GM19397 (cell line): ENCODE results near the gene VRTN.
"Not testable (repeated sequence)": the region's sequence is repeated elsewhere in the genome, so short reads cannot be mapped to it uniquely, and the experiment has no call there.

Experiments used
- ATAC-seq: cut with Tn5 transposase; IDR thresholded peaks from one replicate; pipeline ENCODE4 v1.9.1; 2021; ENCODE audit warnings: mild to moderate bottlenecking, moderate library complexity; ENCODE audit not compliant: unreplicated experiment

Gene VRTN

GRCh38 chr14:74348735-74349463 is 628 bp downstream of the VRTN start:
- no peak for ATAC-seq

GRCh38 chr14:74349757-74350156 is 1.5 kb downstream of the VRTN start:
- ATAC-seq = no peak

GRCh38 chr14:74350211-74350927 is 2.1 kb downstream of the VRTN start:
- no peak for ATAC-seq

DNA sequence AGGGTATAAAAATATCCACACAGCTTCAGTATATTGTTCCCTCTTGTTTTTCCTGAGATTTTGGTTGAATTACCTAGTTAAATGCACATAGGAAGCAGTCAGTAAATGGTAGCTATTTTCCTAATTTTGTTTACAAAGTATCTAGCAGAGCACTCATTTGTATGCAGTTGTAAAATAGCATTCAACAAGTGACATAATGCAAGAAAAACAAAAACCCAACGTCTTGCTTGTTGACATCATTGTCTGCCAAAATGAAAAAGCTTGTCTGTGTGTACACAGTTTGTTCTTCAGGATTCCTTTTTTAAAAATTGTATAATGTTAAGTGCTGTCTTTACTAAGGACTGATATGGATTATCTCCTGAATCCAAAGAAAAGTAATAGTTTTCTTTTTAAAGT is 2.7 kb downstream of the VRTN start:
- ATAC-seq = no peak

DNA sequence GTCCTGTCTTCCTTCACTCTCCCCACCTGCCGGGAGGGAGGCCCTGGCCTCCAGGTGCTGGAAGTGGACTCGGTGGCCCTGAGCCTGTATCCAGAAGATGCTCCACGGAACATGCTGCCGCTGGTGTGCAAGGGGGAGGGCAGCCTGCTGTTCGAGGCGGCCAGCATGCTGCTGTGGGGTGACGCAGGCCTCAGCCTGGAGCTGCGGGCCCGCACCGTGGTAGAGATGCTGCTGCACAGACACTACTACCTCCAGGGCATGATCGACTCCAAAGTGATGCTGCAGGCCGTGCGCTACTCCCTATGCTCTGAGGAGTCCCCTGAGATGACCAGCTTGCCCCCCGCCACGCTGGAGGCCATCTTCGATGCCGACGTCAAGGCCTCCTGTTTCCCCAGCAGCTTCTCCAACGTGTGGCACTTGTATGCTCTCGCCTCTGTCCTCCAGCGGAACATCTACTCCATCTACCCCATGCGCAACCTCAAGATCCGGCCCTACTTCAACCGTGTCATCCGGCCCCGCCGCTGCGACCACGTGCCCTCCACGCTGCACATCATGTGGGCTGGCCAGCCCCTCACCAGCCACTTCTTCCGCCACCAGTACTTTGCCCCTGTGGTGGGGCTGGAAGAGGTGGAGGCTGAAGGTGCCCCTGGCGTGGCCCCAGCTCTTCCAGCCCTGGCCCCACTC is 8.8 kb downstream of the VRTN start:
- no peak for ATAC-seq

DNA sequence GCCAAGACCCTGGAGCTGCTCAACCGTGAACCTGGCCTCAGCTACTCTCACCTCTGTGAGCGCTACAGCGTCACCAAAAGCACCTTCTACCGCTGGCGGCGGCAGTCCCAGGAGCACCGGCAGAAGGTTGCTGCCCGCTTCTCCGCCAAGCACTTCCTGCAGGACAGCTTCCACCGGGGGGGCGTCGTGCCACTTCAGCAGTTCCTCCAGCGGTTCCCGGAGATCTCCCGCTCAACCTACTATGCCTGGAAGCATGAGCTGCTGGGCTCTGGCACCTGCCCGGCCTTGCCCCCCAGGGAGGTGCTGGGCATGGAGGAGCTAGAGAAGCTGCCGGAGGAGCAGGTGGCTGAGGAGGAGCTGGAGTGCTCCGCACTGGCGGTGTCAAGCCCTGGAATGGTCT is 9.3 kb downstream of the VRTN start:
- no peak for ATAC-seq

DNA sequence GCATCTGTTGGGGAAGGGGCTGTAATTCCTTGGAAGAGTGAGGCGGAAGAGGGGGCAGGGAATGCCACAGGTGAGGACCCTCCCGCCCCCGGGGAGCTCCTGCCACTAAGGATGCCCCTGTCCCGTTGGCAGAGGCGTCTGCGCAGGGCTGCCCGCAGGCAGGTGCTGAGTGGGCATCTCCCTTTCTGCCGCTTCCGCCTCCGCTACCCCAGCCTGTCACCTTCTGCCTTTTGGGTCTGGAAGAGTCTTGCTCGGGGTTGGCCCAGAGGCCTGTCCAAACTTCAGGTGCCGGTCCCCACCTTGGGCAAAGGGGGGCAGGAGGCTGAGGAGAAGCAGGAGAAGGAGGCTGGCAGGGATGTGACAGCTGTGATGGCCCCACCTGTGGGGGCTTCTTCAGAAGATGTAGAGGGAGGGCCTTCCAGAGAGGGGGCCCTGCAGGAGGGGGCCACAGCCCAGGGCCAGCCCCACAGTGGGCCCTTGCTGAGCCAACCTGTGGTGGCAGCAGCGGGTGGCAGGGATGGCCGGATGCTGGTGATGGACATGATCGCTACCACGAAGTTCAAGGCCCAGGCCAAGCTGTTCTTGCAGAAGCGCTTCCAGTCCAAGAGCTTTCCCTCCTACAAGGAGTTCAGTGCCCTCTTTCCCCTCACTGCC is 10.0 kb downstream of the VRTN start:
- ATAC-seq = no peak

DNA sequence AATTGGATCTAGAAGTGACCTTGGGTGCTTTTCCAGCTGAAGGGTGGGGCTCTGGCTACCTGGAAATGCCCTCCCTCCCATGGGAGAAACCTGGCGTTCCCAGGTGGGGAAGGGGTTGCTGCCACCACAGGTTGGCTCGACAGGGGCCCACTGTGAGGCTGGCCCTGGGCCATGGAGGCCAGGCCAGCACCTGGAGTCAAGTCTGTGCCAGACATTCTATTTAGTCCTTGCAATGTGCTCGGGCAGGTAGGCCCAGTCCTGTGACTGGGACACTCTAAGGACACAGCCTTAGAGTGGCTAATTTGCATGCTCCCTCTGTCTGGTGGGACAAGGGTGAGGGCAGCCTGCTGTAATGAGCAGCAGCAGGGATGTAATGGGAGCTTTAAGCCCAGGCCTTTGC is 11.9 kb downstream of the VRTN start:
- ATAC-seq = no peak

GRCh38 chr14:74362361-74362915 is 14.2 kb downstream of the VRTN start:
- no peak for ATAC-seq

DNA sequence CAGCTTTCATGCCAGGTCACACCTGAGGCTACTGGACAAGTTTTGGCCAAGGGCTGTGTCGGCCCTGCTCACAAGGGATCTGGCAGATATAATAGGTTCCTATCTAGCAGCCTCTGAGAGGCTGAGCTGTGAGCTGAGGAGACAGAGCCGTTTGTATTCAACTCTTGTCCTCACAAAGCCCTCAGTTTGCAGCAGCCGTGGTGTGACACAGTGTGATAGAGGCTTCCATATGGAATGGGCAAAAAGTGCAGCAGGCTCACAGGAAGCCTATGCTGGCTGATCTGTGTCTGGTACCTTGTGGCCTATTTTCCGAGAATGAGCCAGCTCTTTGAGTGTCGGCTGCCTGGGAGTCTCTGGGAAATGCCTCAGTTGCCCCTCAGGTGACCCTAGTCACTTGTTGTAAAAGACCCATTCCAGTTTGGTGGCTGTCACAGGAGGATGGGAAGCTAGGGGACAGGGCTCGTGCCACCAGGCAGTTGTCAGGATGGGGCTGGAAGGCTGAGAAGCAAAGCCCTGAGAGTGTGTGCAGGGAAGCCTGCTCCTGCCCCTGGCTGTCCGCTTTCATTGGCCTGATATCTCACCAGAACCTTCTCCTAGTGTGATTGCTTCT is 16.1 kb downstream of the VRTN start:
- no peak for ATAC-seq

GRCh38 chr14:74368026-74368425 is 19.8 kb downstream of the VRTN start:
- no peak for ATAC-seq

DNA sequence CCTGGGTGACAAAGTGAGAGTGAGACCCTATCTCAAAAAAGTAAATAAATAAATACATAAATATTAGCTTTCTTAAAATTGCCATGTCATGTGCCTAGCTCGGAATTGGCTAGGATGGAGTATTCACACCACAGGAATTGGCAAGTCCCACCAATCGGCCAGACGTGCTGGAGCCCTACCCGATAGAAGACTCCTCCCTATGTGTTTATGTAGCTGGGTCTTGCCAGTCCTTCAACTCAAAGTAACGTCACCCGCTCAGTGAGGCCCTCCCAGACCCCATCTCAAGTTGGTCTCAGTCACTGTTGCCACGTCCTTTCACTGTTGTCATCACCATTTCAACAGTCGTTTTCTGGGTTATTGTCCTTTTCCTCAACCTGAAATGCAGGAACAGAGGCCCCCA is 20.2 kb downstream of the VRTN start:
- ATAC-seq = no peak

GRCh38 chr14:74377976-74378690 is 29.9 kb downstream of the VRTN start:
- ATAC-seq = no peak

GRCh38 chr14:74380172-74380571 is 31.9 kb downstream of the VRTN start:
- ATAC-seq = no peak

DNA sequence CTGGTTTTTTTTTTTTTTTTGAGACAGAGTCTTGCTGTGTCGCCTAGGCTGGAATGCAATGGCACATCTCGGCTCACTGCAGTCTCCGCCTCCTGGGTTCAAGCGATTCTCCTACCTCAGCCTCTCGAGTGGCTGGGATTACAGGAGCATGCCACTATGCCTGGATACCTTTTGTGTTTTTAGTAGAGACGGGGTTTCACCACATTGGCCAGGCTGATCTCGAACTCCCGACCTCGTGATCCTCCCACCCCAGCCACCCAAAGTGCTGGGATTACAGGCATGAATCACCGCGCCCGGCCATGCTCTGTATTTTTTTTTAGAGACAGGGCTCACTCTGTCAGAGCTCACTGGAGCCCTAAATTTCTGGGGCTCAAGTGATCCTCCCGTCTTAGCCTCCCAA is 32.6 kb downstream of the VRTN start:
- ATAC-seq = no peak

- not testable (repeated sequence) for ATAC-seq
Measured at GRCh38 chr14:74381571-74381970, 33.3 kb downstream of the VRTN start.

GRCh38 chr14:74382231-74382630 is 34.0 kb downstream of the VRTN start:
- ATAC-seq = no peak

DNA sequence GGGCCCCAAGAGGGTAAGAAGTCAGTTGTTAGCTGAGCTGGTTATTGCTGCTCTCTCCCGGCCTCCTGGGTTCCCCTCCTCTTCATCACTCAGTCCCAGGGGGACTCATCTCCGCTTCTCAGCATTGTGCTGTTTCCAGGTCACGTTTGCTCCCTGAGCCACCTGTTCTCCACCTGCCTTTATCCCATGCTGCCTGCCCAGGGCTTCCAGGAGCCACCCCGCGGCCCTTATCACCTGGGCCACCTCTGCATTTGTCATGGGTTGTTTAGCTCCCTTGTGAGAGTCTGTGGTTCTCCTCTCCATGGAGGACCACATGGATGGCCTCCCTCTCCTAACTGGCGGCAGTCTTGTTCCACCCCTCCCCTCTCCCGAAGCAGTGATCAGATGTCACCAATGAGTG is 41.7 kb downstream of the VRTN start:
- no peak for ATAC-seq

DNA sequence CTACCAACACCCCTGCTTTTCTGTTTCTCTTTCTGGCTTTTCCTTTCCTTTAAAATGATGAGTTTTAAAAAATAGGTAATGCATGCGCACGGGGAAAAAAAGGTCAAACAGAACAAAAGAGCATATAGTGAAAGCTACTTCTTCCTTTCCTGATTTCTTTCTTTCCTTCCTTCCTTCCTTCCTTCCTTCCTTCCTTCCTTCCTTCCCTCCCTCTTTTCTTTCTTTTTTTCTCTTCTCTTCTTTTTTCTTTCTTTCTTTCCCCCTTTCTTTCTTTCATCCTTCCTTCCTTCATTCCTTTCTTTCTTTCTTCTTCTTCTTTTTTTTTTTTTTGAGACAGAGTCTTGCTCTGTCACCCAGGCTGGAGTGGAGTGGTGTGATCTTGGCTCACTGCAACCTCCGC is 42.2 kb downstream of the VRTN start:
- ATAC-seq = not testable (repeated sequence)

- ATAC-seq = no peak
Measured at GRCh38 chr14:74391479-74391878, 43.2 kb downstream of the VRTN start.
